ENCODE measurements around the gene MORN4. TPM values are rescaled to one million over a fixed set of nuclear protein-coding genes. Genes with fewer than 3 reads are reported as not detected.

Gene MORN4
- total and polyA plus RNA-seq, 4 donors: 1.4 to 8.8 (median 5.6) TPM

DNA sequence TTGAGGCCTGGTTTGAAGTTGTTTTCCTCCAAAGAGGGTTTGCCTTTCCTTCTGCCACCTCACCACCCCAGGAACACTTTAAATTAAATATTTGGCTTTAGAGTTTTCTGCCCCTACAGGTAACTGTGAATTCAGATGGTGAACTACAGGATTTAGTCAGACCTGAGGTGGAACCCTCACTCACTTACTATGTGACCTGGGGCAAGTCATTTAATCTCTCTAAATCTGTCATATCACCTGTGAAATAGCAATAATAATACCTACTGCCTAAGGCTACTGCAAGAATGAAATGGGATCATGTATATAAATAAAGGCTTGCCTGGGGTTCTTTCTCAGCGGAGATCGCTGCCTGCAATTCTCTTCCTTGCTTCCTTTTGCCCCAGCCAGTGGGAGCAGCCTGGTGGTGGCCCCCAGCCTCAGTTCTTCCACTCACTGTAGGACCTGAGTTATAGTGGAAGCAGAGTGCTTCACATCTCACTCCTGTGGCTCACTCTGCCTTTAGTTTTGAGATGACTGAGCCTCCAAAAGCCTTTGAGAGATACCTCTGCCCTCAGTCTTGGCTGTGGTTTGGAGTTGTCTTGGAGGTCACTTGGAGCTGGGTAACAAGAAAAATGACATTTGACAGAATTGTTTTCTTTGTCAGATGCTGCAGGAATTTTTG is 66.8 kb downstream of the MORN4 start:
- H3K4me1 ChIP-seq (ENCODE audit: control insufficient read depth in 1 of 2, insufficient read depth in 2 of 2, low read length in 2 of 2): peaks cover 0 to 3% of the 10 kb centered on the region in 2 donors
- intact Hi-C loops (cut with DNase I): no loop called here
- H3K4me3 ChIP-seq (ENCODE audit: low read length in 2 of 2): no peak overlapping the region
- ATAC-seq (ENCODE audit: low FRiP score) (no peak), DNase-seq (peak in 1 of 2 donors; percentile 2)
- no peak overlapping the region for H3K27ac ChIP-seq (ENCODE audit: low read depth in 1 of 2, low read length in 2 of 2)
- 90 to 93% methylated on average over 2 of the region's 2 CpGs for WGBS, 2 donors
- H3K36me3 ChIP-seq (ENCODE audit: control insufficient read depth in 1 of 2, insufficient read depth in 2 of 2, low read length in 1 of 2): peaks cover 2 to 6% of the 10 kb centered on the region in 2 donors
- no peaks in the 10 kb centered on the region for H3K27me3 ChIP-seq (ENCODE audit: control insufficient read depth in 1 of 2, insufficient read depth in 2 of 2, low read length in 1 of 2)
- H3K9me3 ChIP-seq (ENCODE audit: control insufficient read depth, low read length): no peaks in the 10 kb centered on the region

GRCh38 chr10:97564776-97565175 is 68.5 kb downstream of the MORN4 start:
- Histone ChIP-seq H3K4me3 (ENCODE audit: low read length in 2 of 2) (no peak overlapping the region), H3K27ac (ENCODE audit: low read depth in 1 of 2, low read length in 2 of 2) (no peak overlapping the region), H3K4me1 (ENCODE audit: control insufficient read depth in 1 of 2, insufficient read depth in 2 of 2, low read length in 2 of 2) (peaks cover 0 to 3% of the 10 kb centered on the region in 2 donors), H3K36me3 (ENCODE audit: control insufficient read depth in 1 of 2, insufficient read depth in 2 of 2, low read length in 1 of 2) (no peaks in the 10 kb centered on the region), H3K9me3 (ENCODE audit: control insufficient read depth, low read length) (no peaks in the 10 kb centered on the region), H3K27me3 (ENCODE audit: control insufficient read depth in 1 of 2, insufficient read depth in 2 of 2, low read length in 1 of 2) (no peaks in the 10 kb centered on the region)
- DNase-seq: no peak
- no peak for ATAC-seq (ENCODE audit: low FRiP score)
- intact Hi-C loops (cut with DNase I): no loop called here
- WGBS, 2 donors: 81 to 82% methylated on average over 4 of the region's 4 CpGs

Other genes starting within 250 kb of the MORN4 start
- 10 to 100 TPM; 25.1 to 31.9 TPM for gene RRP12, start 232.2 kb downstream of the MORN4 start, total RNA-seq
- 10 to 100 TPM in 1 of 2 donors, 1 to 10 TPM in 1; 6.4 to 10.7 TPM for gene RRP12, start 232.2 kb downstream of the MORN4 start, polyA plus RNA-seq
- 100 to 1,000 TPM; 145 to 148 TPM for gene PGAM1, start 207.3 kb downstream of the MORN4 start, total RNA-seq
- gene PGAM1, start 207.3 kb downstream of the MORN4 start, polyA plus RNA-seq: 100 to 1,000 TPM; 134 to 189 TPM
- 10 to 100 TPM; 25.6 to 27.2 TPM for gene EXOSC1, start 187.5 kb downstream of the MORN4 start, total RNA-seq
- 10 to 100 TPM; 39.4 to 41.9 TPM for gene EXOSC1, start 187.5 kb downstream of the MORN4 start, polyA plus RNA-seq
- 10 to 100 TPM; 29.6 to 35.6 TPM for gene ZDHHC16, start 187.3 kb downstream of the MORN4 start, total RNA-seq
- 10 to 100 TPM; 17.8 to 27.8 TPM for gene ZDHHC16, start 187.3 kb downstream of the MORN4 start, polyA plus RNA-seq
- 10 to 100 TPM; 34.3 to 63.8 TPM for gene MMS19, start 135.1 kb downstream of the MORN4 start, total RNA-seq
- 10 to 100 TPM; 16.2 to 73.4 TPM for gene MMS19, start 135.1 kb downstream of the MORN4 start, polyA plus RNA-seq
- 10 to 100 TPM; 15.1 to 15.8 TPM for gene UBTD1, start 134.6 kb downstream of the MORN4 start, total RNA-seq
- gene UBTD1, start 134.6 kb downstream of the MORN4 start, polyA plus RNA-seq: 10 to 100 TPM; 10.1 to 18.9 TPM
- gene ANKRD2, start 60.7 kb downstream of the MORN4 start, total RNA-seq: under 1 TPM; 0.39 to 0.78 TPM
- gene ANKRD2, start 60.7 kb downstream of the MORN4 start, polyA plus RNA-seq: 1 to 10 TPM; 1.4 to 3.1 TPM
- 1 to 10 TPM; 1.9 to 4.6 TPM for gene HOGA1, start 49.1 kb downstream of the MORN4 start, total RNA-seq
- gene HOGA1, start 49.1 kb downstream of the MORN4 start, polyA plus RNA-seq: 1 to 10 TPM; 3.9 to 4.0 TPM
- gene C10orf62, start 43.8 kb downstream of the MORN4 start, total RNA-seq: under 1 TPM; 0.29 to 0.42 TPM
- gene C10orf62, start 43.8 kb downstream of the MORN4 start, polyA plus RNA-seq: under 1 TPM in 1 of 2 donors, not detected in 1; 0.54 TPM
- 10 to 100 TPM; 14.2 to 16.7 TPM for gene PI4K2A, start 7.2 kb upstream of the MORN4 start, total RNA-seq
- gene PI4K2A, start 7.2 kb upstream of the MORN4 start, polyA plus RNA-seq: 10 to 100 TPM in 1 of 2 donors, 1 to 10 TPM in 1; 6.5 to 10.0 TPM
- gene AVPI1, start 53.7 kb upstream of the MORN4 start, total RNA-seq: 10 to 100 TPM; 17.1 to 18.3 TPM
- gene AVPI1, start 53.7 kb upstream of the MORN4 start, polyA plus RNA-seq: 10 to 100 TPM; 12.4 to 15.1 TPM
- 10 to 100 TPM; 87.4 to 92.4 TPM for gene MARVELD1, start 80.2 kb upstream of the MORN4 start, total RNA-seq
- 10 to 100 TPM; 48.1 to 85.8 TPM for gene MARVELD1, start 80.2 kb upstream of the MORN4 start, polyA plus RNA-seq
- gene ZFYVE27, start 103.6 kb upstream of the MORN4 start, total RNA-seq: 10 to 100 TPM; 23.0 to 33.2 TPM
- 10 to 100 TPM in 1 of 2 donors, 1 to 10 TPM in 1; 6.1 to 24.6 TPM for gene ZFYVE27, start 103.6 kb upstream of the MORN4 start, polyA plus RNA-seq
- gene SFRP5, start 138.5 kb upstream of the MORN4 start, total RNA-seq: 1 to 10 TPM; 1.4 to 3.7 TPM
- gene SFRP5, start 138.5 kb upstream of the MORN4 start, polyA plus RNA-seq: 1 to 10 TPM in 1 of 2 donors, under 1 TPM in 1; 0.36 to 8.8 TPM
- under 1 TPM; 0.36 to 0.45 TPM for gene GOLGA7B, start 216.3 kb upstream of the MORN4 start, total RNA-seq
- gene GOLGA7B, start 216.3 kb upstream of the MORN4 start, polyA plus RNA-seq: under 1 TPM; 0.13 to 0.41 TPM